IPS-18c (cell line): ENCODE data around the gene HDAC9.

ENCODE experiments used
- H3K4me3 ChIP-seq: 2 replicates; pipeline ENCODE4 v1.7.0; 2013; ENCODE audit warnings: low read depth, mild to moderate bottlenecking, low read length, moderate library complexity; ENCODE audit not compliant: insufficient read depth
- H3K9me3 ChIP-seq: one replicate; pipeline ENCODE4 v1.6.1; 2013; ENCODE audit warnings: mild to moderate bottlenecking, low read length, moderate library complexity; ENCODE audit not compliant: control insufficient read depth, insufficient read depth

Gene HDAC9

DNA sequence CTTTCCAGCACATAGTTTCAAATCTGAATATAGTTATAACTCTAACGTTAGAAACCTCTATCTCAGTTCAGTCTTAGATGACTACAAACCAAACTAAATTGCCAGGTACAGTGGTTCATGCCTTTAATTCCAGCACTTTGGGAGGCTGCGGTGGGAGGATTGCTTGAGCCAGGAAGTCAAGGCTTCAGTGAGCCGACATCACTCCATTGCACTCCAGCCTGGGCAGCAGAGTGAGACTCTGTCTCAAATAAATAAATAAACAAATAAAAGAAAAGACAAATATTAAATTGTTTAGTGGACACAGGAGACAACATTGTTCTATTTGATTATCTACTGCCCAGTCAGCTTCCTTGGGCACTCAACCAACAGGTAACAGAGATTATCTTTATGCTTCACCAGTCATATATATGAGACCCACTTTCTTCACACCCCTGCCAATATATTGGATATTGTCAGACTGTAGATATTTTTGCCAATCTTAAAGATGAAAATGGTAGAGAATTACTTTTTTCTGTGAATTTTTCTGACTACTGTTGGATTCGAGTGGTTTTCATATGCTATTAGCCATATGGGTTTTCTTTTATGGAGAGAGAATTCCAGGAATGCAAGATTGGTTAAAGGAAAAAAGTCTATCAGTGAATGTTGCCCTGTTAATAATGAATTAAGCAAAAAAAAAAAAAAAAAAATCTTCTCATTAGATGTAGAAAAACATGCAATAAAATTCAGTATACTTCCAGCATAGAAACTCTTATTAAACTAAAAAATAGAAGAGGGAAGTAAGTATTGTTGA lies 16.0 kb downstream of the HDAC9 start:
- Histone ChIP-seq H3K4me3 (no peak overlapping the region), H3K9me3 (no peaks in the 10 kb centered on the region)

DNA sequence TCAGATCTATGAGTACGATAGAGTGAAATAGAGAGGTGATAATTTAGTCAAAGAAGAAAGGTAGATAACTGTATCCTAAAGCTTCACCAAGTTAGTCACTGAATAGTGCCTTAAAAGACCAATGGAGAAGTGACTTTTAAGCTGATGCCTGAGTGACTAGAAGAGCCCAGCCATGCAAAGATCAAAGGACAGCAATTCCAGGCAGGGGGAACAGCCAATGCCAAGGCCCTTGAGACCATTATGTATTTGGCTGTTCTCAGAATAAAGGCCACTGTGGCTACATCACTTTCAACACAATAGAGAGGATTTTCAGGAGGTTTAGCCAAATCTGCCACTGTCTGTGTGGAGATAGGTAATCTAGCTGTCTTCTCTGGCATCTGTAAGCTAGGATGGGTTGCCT lies 17.8 kb downstream of the HDAC9 start:
- Histone ChIP-seq H3K4me3 (no peak overlapping the region), H3K9me3 (no peaks in the 10 kb centered on the region)

GRCh38 chr7:18515067-18515466 lies 19.5 kb downstream of the HDAC9 start:
- no peak overlapping the region for H3K4me3 ChIP-seq
- no peaks in the 10 kb centered on the region for H3K9me3 ChIP-seq

DNA sequence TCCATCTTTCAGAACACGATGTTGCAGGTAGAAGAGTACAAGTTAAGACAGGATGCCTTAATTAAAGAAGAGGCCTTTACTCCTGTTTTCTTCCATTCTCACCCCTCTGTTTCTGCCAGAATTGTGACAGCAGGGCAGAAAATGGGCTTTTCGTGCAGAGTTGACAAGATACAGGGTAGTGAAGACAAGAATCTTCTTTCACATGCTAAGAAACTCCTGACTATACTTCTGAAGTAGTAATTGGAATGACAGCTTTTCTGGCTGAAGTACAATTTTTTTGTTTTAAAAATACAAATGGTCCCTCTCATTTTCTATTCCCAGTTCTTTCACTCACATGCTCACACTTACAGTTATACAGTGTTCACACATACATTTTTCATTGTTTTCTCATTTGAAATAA lies 22.1 kb downstream of the HDAC9 start:
- H3K4me3 ChIP-seq = no peak overlapping the region
- no peaks in the 10 kb centered on the region for H3K9me3 ChIP-seq

DNA sequence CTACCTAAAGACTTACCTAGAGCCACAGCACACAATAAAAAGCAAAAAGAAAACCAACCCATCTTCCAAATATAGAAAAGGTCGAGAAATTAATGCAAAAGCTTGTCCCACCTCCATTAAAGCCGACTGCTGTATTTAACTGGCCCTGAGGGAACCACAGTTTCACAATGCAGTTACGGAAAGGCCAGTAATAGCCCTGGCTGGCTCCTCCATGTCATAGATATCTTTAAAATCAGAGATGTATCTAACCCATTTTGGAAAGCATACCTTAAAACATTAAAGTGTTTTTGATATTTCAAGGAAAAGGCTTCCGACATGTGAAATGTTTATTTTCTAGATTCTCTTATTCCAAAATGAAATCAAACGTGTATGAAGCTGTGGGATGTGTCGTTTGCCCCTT lies 23.0 kb downstream of the HDAC9 start:
- no peaks in the 10 kb centered on the region for H3K9me3 ChIP-seq
- no peak overlapping the region for H3K4me3 ChIP-seq

DNA sequence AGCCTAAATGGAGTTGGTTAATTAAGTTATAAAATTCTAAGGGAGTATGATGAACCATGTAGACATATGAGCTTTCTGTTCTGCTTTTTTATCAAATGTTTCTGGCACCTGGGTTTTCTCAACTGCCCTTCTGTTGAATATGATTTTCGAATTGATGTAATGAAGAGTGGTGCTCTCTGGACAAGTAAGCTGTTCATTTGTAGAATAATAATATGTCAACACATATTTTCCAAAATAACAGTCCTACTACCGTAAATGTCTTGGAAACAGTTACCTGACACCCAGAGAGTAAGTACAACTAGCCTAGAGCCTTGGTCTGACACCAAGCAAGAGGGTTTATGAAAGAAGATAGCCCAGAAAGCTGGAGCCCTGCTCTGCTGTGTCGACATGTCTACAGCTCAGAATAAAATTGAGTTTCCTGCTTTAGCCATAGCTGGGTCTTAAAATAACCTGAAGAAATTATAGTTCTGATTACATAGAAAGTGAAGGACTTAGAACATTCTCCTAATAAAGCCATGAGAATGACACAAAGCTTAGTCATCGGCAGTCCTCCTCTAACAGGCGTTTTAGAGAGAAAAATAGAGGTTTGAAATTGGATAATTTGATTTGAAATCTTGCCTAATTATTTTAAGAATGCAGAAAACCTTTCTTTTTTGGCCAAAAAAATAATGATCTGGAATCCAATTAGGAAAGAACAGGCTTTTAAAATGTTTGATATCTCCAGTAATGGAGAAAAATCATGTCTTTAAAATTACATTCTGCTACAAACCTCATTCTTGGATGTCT lies 25.1 kb downstream of the HDAC9 start:
- H3K4me3 ChIP-seq = no peak overlapping the region
- H3K9me3 ChIP-seq = no peaks in the 10 kb centered on the region

DNA sequence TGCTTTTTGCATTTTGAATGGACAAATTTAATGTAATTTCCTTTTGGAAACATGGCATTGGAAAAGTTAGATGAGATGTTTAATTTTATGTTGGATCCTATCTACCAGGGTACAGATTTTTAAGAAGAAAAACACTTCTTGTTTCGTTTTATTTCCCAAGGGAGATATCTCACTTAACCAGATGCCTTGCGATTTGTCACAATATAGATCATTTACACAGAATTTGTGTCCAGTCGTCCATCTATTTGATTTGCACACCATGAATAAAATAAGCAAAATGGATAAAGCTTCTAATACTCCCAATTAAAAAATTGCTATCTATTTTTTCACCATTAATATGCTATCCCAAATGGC lies 25.7 kb downstream of the HDAC9 start:
- H3K4me3 ChIP-seq = no peak overlapping the region
- no peaks in the 10 kb centered on the region for H3K9me3 ChIP-seq

DNA sequence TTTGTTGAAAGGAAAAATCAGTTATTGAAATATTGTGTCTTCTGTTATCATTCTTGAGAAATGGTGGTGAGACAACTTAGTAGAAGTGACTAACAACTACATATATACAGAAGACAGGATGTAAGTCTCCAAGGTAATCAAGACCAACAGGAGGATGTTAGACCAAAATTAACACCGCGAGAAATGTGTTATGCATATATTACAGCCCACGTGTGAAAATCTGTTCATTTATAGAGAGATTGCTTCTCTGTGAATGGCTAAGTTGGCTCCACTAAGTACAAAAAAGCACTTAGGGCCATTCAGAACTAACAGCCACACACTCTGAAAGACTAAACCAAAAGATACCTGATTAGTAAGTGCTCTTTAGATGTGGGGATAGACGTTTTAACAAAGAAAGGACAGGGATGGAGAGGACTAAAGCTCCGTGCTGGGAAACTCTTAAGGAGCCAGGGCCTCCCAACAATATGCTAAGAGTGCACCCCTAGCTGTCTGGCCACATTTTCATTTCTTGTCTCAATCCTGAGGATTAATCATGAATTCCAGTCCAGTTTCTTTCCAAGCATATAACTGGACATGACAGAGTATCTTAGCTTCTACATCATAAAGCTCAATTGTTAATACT lies 26.5 kb downstream of the HDAC9 start:
- Histone ChIP-seq H3K9me3 (no peaks in the 10 kb centered on the region), H3K4me3 (no peak overlapping the region)

DNA sequence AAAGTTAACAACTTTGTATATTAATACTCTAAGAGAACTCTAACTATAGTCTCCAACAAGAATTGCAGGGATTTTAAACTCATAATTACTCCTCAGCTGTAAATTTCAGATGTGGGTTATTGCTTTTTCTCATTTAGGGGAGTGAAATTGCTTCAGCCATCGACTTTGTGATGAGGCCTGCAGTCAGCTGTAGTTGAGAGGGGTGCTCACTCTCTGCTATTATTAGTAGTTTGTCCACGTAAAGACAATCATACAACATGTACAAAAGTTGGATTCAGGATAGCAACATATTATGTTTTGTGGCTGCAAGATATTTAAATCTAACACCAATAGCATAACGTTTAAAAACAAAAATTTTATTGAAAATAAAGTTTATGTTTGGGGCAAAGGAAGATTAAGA lies 28.7 kb downstream of the HDAC9 start:
- Histone ChIP-seq H3K9me3 (no peaks in the 10 kb centered on the region), H3K4me3 (no peak overlapping the region)

DNA sequence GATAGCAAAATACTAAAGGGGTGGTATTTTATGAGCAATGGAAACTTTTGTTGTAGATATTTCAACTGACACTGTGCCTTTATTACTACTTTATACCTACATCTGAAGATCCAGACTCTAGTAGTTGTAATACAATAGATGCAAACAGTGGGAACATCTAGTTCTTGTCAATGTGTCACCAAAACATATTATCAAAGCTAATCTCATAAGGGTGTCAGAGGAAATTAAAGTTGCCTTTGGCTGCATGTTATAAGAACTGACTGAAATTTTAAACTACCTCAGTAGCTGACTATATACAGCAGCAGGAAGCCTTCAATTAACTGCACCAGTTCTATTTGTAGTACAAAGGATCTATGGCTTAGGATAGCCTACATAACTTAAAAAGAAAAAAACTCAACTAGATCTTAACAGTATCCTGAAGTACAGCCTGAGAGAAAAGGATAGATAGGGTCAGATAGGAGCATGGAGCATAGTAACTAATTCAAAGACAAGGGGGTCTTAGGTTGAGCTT lies 30.9 kb downstream of the HDAC9 start:
- Histone ChIP-seq H3K4me3 (no peak overlapping the region), H3K9me3 (no peaks in the 10 kb centered on the region)

DNA sequence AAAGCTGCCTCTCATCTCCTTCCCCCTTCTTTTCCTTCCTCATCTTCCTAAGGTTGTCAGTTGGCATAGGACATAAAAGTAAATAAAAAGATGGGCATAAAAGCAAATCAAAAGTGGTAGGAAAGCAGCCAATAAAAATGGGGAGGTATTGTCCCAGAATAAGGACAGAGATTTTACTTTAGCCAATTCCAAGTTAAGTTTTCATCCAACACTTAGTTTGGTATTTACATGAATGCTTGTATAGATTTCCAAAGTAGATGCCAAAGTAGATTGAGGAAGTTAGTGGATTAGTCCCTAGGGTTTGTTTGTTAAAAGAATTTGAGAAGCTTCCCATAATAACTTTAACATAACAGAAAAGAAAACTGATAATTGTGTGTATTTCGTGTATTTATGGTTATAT lies 33.7 kb downstream of the HDAC9 start:
- Histone ChIP-seq H3K4me3 (no peak overlapping the region), H3K9me3 (no peaks in the 10 kb centered on the region)

GRCh38 chr7:18530224-18531179 lies 35.0 kb downstream of the HDAC9 start:
- Histone ChIP-seq H3K4me3 (no peak overlapping the region), H3K9me3 (no peaks in the 10 kb centered on the region)

- Histone ChIP-seq H3K9me3 (no peaks in the 10 kb centered on the region), H3K4me3 (no peak overlapping the region)
These were observed 36.0 kb downstream of the HDAC9 start for GRCh38 chr7:18531539-18531938.

DNA sequence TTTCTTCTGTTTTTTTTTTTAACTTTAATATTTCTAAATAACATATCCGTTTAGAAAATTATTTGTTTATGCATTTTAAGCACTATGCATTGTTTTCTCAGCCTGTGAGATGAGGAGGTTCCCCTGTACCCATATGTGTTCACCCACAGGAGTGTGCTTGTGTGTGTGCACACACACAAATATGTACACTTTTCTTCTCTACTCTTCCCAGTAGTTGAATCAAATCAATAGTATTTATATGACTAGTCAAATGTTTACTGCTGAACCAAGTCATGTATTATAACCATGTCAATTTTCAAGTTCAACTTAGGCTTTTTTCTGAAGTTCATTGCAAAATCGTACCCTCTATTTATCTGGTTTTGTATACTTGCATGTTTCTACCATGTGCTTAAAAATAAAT lies 37.3 kb downstream of the HDAC9 start:
- no peaks in the 10 kb centered on the region for H3K9me3 ChIP-seq
- no peak overlapping the region for H3K4me3 ChIP-seq

DNA sequence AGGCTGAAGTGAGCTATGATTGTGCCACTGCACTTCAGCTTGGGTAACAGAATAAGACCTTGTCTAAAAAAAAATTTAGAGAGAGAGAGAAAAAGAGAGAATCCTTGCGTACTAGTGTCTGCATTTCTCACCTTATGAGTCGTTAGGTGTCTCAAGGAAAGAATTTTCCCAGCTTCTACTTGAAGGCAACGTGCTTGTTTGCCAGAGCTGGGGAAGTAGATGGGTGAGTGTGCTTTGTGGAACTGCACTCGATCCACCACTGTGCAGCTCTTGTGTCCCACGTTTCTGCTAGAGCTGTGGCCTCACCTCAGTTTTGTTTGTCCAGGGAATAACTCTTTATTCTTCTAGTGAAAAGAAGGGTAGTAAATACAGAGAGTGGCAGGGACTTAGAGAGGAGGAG lies 38.9 kb downstream of the HDAC9 start:
- H3K4me3 ChIP-seq = no peak overlapping the region
- no peaks in the 10 kb centered on the region for H3K9me3 ChIP-seq

- Histone ChIP-seq H3K9me3 (no peaks in the 10 kb centered on the region), H3K4me3 (no peak overlapping the region)
These were observed 40.4 kb downstream of the HDAC9 start for GRCh38 chr7:18535810-18536415.

DNA sequence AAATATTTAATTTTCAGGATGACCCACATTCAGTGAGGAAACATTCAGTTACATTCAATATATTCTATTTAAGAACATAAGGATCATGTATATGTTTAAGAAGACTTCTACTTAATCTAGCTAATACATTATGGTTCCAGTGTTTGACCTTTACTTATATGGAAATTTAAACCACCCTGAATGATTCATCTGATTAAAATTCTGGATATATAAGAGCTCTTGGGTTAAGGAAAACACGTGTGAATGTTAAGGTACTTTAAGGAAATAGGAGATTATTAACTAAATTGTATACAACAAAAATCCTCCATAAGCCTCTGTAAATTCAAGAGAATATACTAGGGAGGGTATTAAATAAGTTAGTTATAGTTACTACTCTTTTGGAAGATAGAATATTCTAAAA lies 40.9 kb downstream of the HDAC9 start:
- H3K9me3 ChIP-seq = no peaks in the 10 kb centered on the region

More for the DNA sequence above, 40.9 kb downstream of the HDAC9 start:
- H3K4me3 ChIP-seq = no peak overlapping the region
